Naive B cell (primary cell): ENCODE data around the gene BNIP1. TPM values are rescaled to one million over a fixed set of nuclear protein-coding genes. Genes with fewer than 3 reads are reported as not detected.

Source experiments
- ATAC-seq, 2 donors: fragments of 150-1000 bp; cut with Tn5 transposase; 2 replicates each; pipeline ENCODE4 v1.10.0; 2021; ENCODE audit warnings: low read depth in 2 of 2, mild to moderate bottlenecking in 2 of 2, moderate library complexity in 2 of 2
- DNase-seq: peaks from one replicate; pipeline ENCODE4 v3.0.0; 2022
- H3K27ac Mint-ChIP-seq, 6 donors: one replicate each; pipeline ENCODE4 v1.8.0; 2020 to 2022; ENCODE audit warnings: mild to moderate bottlenecking in 6 of 6, mixed read lengths in 6 of 6, moderate library complexity in 5 of 6, inconsistent platforms in 2 of 6
- H3K27me3 Mint-ChIP-seq, 3 donors: one replicate each; pipeline ENCODE4 v1.8.0; 2021 to 2022; ENCODE audit warnings: mixed read lengths in 3 of 3, mild to moderate bottlenecking in 1 of 3
- H3K36me3 Mint-ChIP-seq, 2 donors: one replicate each; pipeline ENCODE4 v1.8.0; 2020 to 2022; ENCODE audit warnings: mixed read lengths in 2 of 2, inconsistent platforms in 1 of 2, mild to moderate bottlenecking in 1 of 2
- H3K4me1 Mint-ChIP-seq, 3 donors: one replicate each; pipeline ENCODE4 v1.8.0; 2020 to 2022; ENCODE audit warnings: mixed read lengths in 3 of 3, inconsistent platforms in 1 of 3, mild to moderate bottlenecking in 1 of 3, moderate library complexity in 1 of 3
- H3K4me3 Mint-ChIP-seq, 8 donors: one replicate each; pipeline ENCODE4 v1.8.0; 2020 to 2022; ENCODE audit warnings: mild to moderate bottlenecking in 8 of 8, mixed read lengths in 8 of 8, moderate library complexity in 8 of 8, inconsistent platforms in 2 of 8
- H3K9me3 Mint-ChIP-seq, 7 donors: one replicate each; pipeline ENCODE4 v1.8.0; 2020 to 2022; ENCODE audit warnings: mixed read lengths in 7 of 7, mild to moderate bottlenecking in 5 of 7, inconsistent platforms in 2 of 7, moderate library complexity in 1 of 7
- polyA plus RNA-seq, 6 donors: library from polyadenylated mRNA; unstranded; fragments of 300-500 nt; fragmentation: Illumina TruSeq; gene quantifications; one replicate each; pipeline ENCODE4 v1.2.3, GENCODE V29; 2021; ENCODE audit warnings: low read depth in 6 of 6

The BNIP1 gene
- polyA plus RNA-seq, 6 donors from 2014 or later, result 7.2 to 25.3 (median 14.5) TPM

GRCh38 chr5:173180331-173180730 is 36.0 kb downstream of the BNIP1 start:
- Mint-ChIP-seq H3K27me3 (peaks cover 0 to 20% (median 15%) of the 10 kb centered on the region in 3 donors), H3K9me3 (peaks cover 0 to 10% (median 3%) of the 10 kb centered on the region in 7 donors), H3K36me3 (peaks cover 0 to 8% of the 10 kb centered on the region in 2 donors), H3K27ac (no peak overlapping the region), H3K4me3 (no peak overlapping the region), H3K4me1 (no peaks in the 10 kb centered on the region)
- ATAC-seq, result no peak
- no peak for DNase-seq

- Mint-ChIP-seq H3K27ac (no peak overlapping the region), H3K9me3 (no peaks in the 10 kb centered on the region), H3K36me3 (no peaks in the 10 kb centered on the region), H3K27me3 (peaks cover 0 to 10% (median 10%) of the 10 kb centered on the region in 3 donors), H3K4me1 (no peaks in the 10 kb centered on the region), H3K4me3 (no peak overlapping the region)
- DNase-seq, result no peak
- ATAC-seq, result peak in 1 of 2 donors; percentile 32
Observed at GRCh38 chr5:173187054-173187743, 42.9 kb downstream of the BNIP1 start.

GRCh38 chr5:173188280-173188679 is 43.9 kb downstream of the BNIP1 start:
- no peak overlapping the region for H3K27ac Mint-ChIP-seq
- H3K4me1 Mint-ChIP-seq, result no peaks in the 10 kb centered on the region
- H3K4me3 Mint-ChIP-seq, result no peak overlapping the region
- peaks cover 0 to 20% (median 18%) of the 10 kb centered on the region in 3 donors for H3K27me3 Mint-ChIP-seq
- H3K9me3 Mint-ChIP-seq, result no peaks in the 10 kb centered on the region
- ATAC-seq, result no peak
- H3K36me3 Mint-ChIP-seq, result no peaks in the 10 kb centered on the region
- no peak for DNase-seq

GRCh38 chr5:173191015-173191414 is 46.7 kb downstream of the BNIP1 start:
- H3K4me1 Mint-ChIP-seq, result no peaks in the 10 kb centered on the region
- no peaks in the 10 kb centered on the region for H3K36me3 Mint-ChIP-seq
- H3K9me3 Mint-ChIP-seq, result no peaks in the 10 kb centered on the region
- ATAC-seq (no peak), DNase-seq (no peak)
- H3K27ac Mint-ChIP-seq, result no peak overlapping the region
- peaks cover 5 to 36% (median 27%) of the 10 kb centered on the region in 3 donors for H3K27me3 Mint-ChIP-seq
- H3K4me3 Mint-ChIP-seq, result no peak overlapping the region

- no peak for ATAC-seq
- Mint-ChIP-seq H3K9me3 (no peaks in the 10 kb centered on the region), H3K4me1 (no peaks in the 10 kb centered on the region), H3K27ac (no peak overlapping the region), H3K27me3 (peaks cover 6 to 42% (median 33%) of the 10 kb centered on the region in 3 donors), H3K36me3 (no peaks in the 10 kb centered on the region), H3K4me3 (no peak overlapping the region)
- no peak for DNase-seq
Observed at GRCh38 chr5:173191561-173191960, 47.2 kb downstream of the BNIP1 start.

- H3K27ac Mint-ChIP-seq, result no peak overlapping the region
- no peaks in the 10 kb centered on the region for H3K9me3 Mint-ChIP-seq
- H3K27me3 Mint-ChIP-seq, result peaks cover 6 to 45% (median 35%) of the 10 kb centered on the region in 3 donors
- DNase-seq (no peak), ATAC-seq (no peak)
- no peaks in the 10 kb centered on the region for H3K36me3 Mint-ChIP-seq
- H3K4me3 Mint-ChIP-seq, result no peak overlapping the region
- no peaks in the 10 kb centered on the region for H3K4me1 Mint-ChIP-seq
Observed at GRCh38 chr5:173192561-173192960, 48.2 kb downstream of the BNIP1 start.

- H3K4me3 Mint-ChIP-seq, result no peak overlapping the region
- ATAC-seq (no peak), DNase-seq (no peak)
- H3K4me1 Mint-ChIP-seq, result no peaks in the 10 kb centered on the region
- peaks cover 4 to 10% of the 10 kb centered on the region in 2 donors for H3K36me3 Mint-ChIP-seq
- no peak overlapping the region for H3K27ac Mint-ChIP-seq
- peaks cover 16 to 59% (median 56%) of the 10 kb centered on the region in 3 donors for H3K27me3 Mint-ChIP-seq
- H3K9me3 Mint-ChIP-seq, result peaks cover 6 to 21% (median 16%) of the 10 kb centered on the region in 7 donors
Observed at GRCh38 chr5:173196133-173196952, 52.0 kb downstream of the BNIP1 start.

GRCh38 chr5:173197375-173197891 is 53.1 kb downstream of the BNIP1 start:
- no peak for DNase-seq
- peaks cover 4 to 10% of the 10 kb centered on the region in 2 donors for H3K36me3 Mint-ChIP-seq
- no peak overlapping the region for H3K4me3 Mint-ChIP-seq
- H3K27me3 Mint-ChIP-seq, result peaks cover 22 to 61% (median 58%) of the 10 kb centered on the region in 3 donors
- H3K27ac Mint-ChIP-seq, result no peak overlapping the region
- no peak for ATAC-seq
- H3K9me3 Mint-ChIP-seq, result peaks cover 6 to 21% (median 16%) of the 10 kb centered on the region in 7 donors
- no peaks in the 10 kb centered on the region for H3K4me1 Mint-ChIP-seq

GRCh38 chr5:173198049-173198448 is 53.7 kb downstream of the BNIP1 start:
- peaks cover 4 to 10% of the 10 kb centered on the region in 2 donors for H3K36me3 Mint-ChIP-seq
- H3K27me3 Mint-ChIP-seq, result peaks cover 28 to 63% (median 58%) of the 10 kb centered on the region in 3 donors
- H3K9me3 Mint-ChIP-seq, result peaks cover 6 to 23% (median 16%) of the 10 kb centered on the region in 7 donors

GRCh38 chr5:173200356-173200755 is 56.0 kb downstream of the BNIP1 start:
- Mint-ChIP-seq H3K27me3 (peaks cover 38 to 73% (median 70%) of the 10 kb centered on the region in 3 donors), H3K36me3 (peaks cover 4 to 18% of the 10 kb centered on the region in 2 donors), H3K9me3 (peaks cover 6 to 27% (median 19%) of the 10 kb centered on the region in 7 donors), H3K4me3 (no peak overlapping the region), H3K4me1 (peaks cover 0 to 6% (median 4%) of the 10 kb centered on the region in 3 donors), H3K27ac (no peak overlapping the region)
- no peak for DNase-seq
- ATAC-seq, result no peak

More at GRCh38 chr5:173198049-173198448, 53.7 kb downstream of the BNIP1 start:
- no peak for DNase-seq
- ATAC-seq, result no peak
- no peak overlapping the region for H3K4me3 Mint-ChIP-seq
- no peak overlapping the region for H3K27ac Mint-ChIP-seq
- H3K4me1 Mint-ChIP-seq, result peaks cover 0 to 5% (median 0%) of the 10 kb centered on the region in 3 donors

GRCh38 chr5:173201636-173202265 is 57.4 kb downstream of the BNIP1 start:
- Mint-ChIP-seq H3K36me3 (peaks cover 4 to 18% of the 10 kb centered on the region in 2 donors), H3K4me1 (peaks cover 0 to 6% (median 4%) of the 10 kb centered on the region in 3 donors), H3K9me3 (peaks cover 6 to 27% (median 19%) of the 10 kb centered on the region in 7 donors), H3K27me3 (peaks cover 36 to 72% (median 66%) of the 10 kb centered on the region in 3 donors), H3K27ac (no peak overlapping the region), H3K4me3 (no peak overlapping the region)
- DNase-seq, result no peak
- no peak for ATAC-seq

- ATAC-seq (no peak), DNase-seq (no peak)
- H3K36me3 Mint-ChIP-seq, result peaks cover 4 to 18% of the 10 kb centered on the region in 2 donors
- H3K4me3 Mint-ChIP-seq, result no peak overlapping the region
- peaks cover 6 to 27% (median 19%) of the 10 kb centered on the region in 7 donors for H3K9me3 Mint-ChIP-seq
- H3K27me3 Mint-ChIP-seq, result peaks cover 36 to 78% (median 71%) of the 10 kb centered on the region in 3 donors
- peaks cover 0 to 6% (median 4%) of the 10 kb centered on the region in 3 donors for H3K4me1 Mint-ChIP-seq
- no peak overlapping the region for H3K27ac Mint-ChIP-seq
Observed at GRCh38 chr5:173202266-173202875, 58.0 kb downstream of the BNIP1 start.
